Endothelial cell of umbilical vein (primary cell): ENCODE data around the gene SH3PXD2B.

Experiments
- CTCF ChIP-seq, 2 donors: IDR thresholded peaks; 1 replicate in 1 of 2; 2 replicates in 1 of 2; pipeline ENCODE4 v1.5.1; 2011; ENCODE audit warnings: low read length in 2 of 2, mild to moderate bottlenecking in 2 of 2, moderate library complexity in 2 of 2, control low read depth in 1 of 2, inconsistent platforms in 1 of 2, low read depth in 1 of 2; ENCODE audit not compliant: insufficient read depth in 1 of 2; ENCODE audit errors: extremely low read depth in 1 of 2
- EZH2 ChIP-seq: IDR thresholded peaks from 2 replicates; pipeline ENCODE4 v1.6.1; 2012; ENCODE audit warnings: borderline replicate concordance, low read depth, mild to moderate bottlenecking, moderate library complexity, low read length, inconsistent platforms; ENCODE audit not compliant: severe bottlenecking
- MAX ChIP-seq: IDR thresholded peaks from 2 replicates; pipeline ENCODE4 v1.6.1; 2011; ENCODE audit not compliant: insufficient read depth, insufficient read length
- MYC ChIP-seq: IDR thresholded peaks from one replicate; pipeline ENCODE4 v1.6.1; 2011; ENCODE audit warnings: mild to moderate bottlenecking, low read depth, low read length
- POLR2A ChIP-seq: IDR thresholded peaks from 2 replicates; pipeline ENCODE4 v1.6.1; 2012; ENCODE audit warnings: low read depth, mild to moderate bottlenecking, control low read depth, low read length
- POLR2AphosphoS5 ChIP-seq: IDR thresholded peaks from 2 replicates; pipeline ENCODE4 v1.6.1; 2012; ENCODE audit warnings: low read depth, mild to moderate bottlenecking, control low read depth, low read length, moderate library complexity; ENCODE audit not compliant: insufficient read depth

- TF ChIP-seq CTCF (IDR thresholded peaks at IDR 0.05; ENCODE audit: extremely low read depth in 1 of 2, insufficient read depth in 1 of 2, low read depth in 1 of 2, low read length in 2 of 2) (no peak), EZH2 (no peak), POLR2A (no peak), POLR2AphosphoS5 (no peak), MYC (no peak), MAX (no peak)
Measured at GRCh38 chr5:172413601-172414171, 40.6 kb downstream of the SH3PXD2B start.
